GM23248 (cell line): Measurements from ENCODE around the gene FBXO15. TPM values are rescaled to one million over a fixed set of nuclear protein-coding genes. Genes with fewer than 3 reads are reported as not detected.

Experiments used
- DNase-seq: peaks from one replicate; pipeline ENCODE4 v3.0.0-alpha.2; 2015
- H2AFZ ChIP-seq: fragments of 200-600 bp; sonication (generic); 2 replicates; pipeline ENCODE4 v1.6.1; 2016; ENCODE audit warnings: antibody characterized with exemption
- H3F3A ChIP-seq: fragments of 200-600 bp; sonication (generic); 2 replicates; pipeline ENCODE4 v1.6.1; 2016; ENCODE audit warnings: mild to moderate bottlenecking, antibody characterized with exemption, mixed run types; ENCODE audit not compliant: insufficient read depth
- H3K27ac ChIP-seq: fragments of 200-600 bp; sonication (generic); 2 replicates; pipeline ENCODE4 v1.5.1; 2016; ENCODE audit warnings: mild to moderate bottlenecking
- H3K27me3 ChIP-seq: fragments of 200-600 bp; sonication (generic); replicated peaks from 2 replicates; pipeline ENCODE4 v1.6.1; 2016; ENCODE audit warnings: mild to moderate bottlenecking; ENCODE audit not compliant: insufficient read depth
- H3K36me3 ChIP-seq: fragments of 200-600 bp; sonication (generic); 2 replicates; pipeline ENCODE4 v1.6.1; 2016; ENCODE audit warnings: low read depth, mild to moderate bottlenecking
- H3K4me1 ChIP-seq: fragments of 200-600 bp; sonication (generic); 2 replicates; pipeline ENCODE4 v1.6.1; 2016; ENCODE audit warnings: mild to moderate bottlenecking; ENCODE audit not compliant: insufficient read depth
- H3K4me2 ChIP-seq: fragments of 200-600 bp; sonication (generic); one replicate; pipeline ENCODE4 v1.6.1; 2016; ENCODE audit warnings: mild to moderate bottlenecking; ENCODE audit not compliant: unreplicated experiment
- H3K4me3 ChIP-seq: fragments of 200-600 bp; sonication (generic); 2 replicates; pipeline ENCODE4 v1.5.1; 2016; ENCODE audit warnings: mild to moderate bottlenecking
- H3K79me2 ChIP-seq: fragments of 200-600 bp; sonication (generic); 2 replicates; pipeline ENCODE4 v1.6.1; 2016; ENCODE audit warnings: mild to moderate bottlenecking; ENCODE audit not compliant: insufficient read depth
- H3K9ac ChIP-seq: fragments of 200-600 bp; sonication (generic); 2 replicates; pipeline ENCODE4 v1.6.1; 2016; ENCODE audit warnings: mild to moderate bottlenecking
- H3K9me2 ChIP-seq: fragments of 200-600 bp; sonication (generic); 2 replicates; pipeline ENCODE4 v1.6.1; 2016; ENCODE audit warnings: mixed run types, mild to moderate bottlenecking, moderate library complexity; ENCODE audit not compliant: insufficient read depth
- H3K9me3 ChIP-seq: fragments of 200-600 bp; sonication (generic); one replicate; pipeline ENCODE4 v1.6.1; 2017; ENCODE audit warnings: low read depth
- H4K20me1 ChIP-seq: fragments of 200-600 bp; sonication (generic); 2 replicates; pipeline ENCODE4 v1.6.0; 2016; ENCODE audit not compliant: insufficient read depth
- EZH2 ChIP-seq: fragments of 200-600 bp; sonication (generic); IDR thresholded peaks from 2 replicates; pipeline ENCODE4 v1.6.1; 2018; ENCODE audit warnings: antibody characterized with exemption, mild to moderate bottlenecking; ENCODE audit not compliant: insufficient read depth, poor library complexity, severe bottlenecking
- EZH2phosphoT487 ChIP-seq: fragments of 200-600 bp; sonication (generic); IDR thresholded peaks from 2 replicates; pipeline ENCODE4 v1.6.1; 2018; ENCODE audit warnings: antibody characterized with exemption, moderate library complexity, mild to moderate bottlenecking, low read depth; ENCODE audit not compliant: insufficient read depth
- WGBS, 2 experiments: methylation state at CpG; one replicate each; pipeline ENCODE4 v1.1.6; 2015 to 2017; ENCODE audit warnings: low lambda C conversion rate in 2 of 2, low coverage in 1 of 2; ENCODE audit errors: missing lambda C conversion rate in 2 of 2; 5-methylcytosine and 5-hydroxymethylcytosine counted together
- in situ Hi-C: fragments of 300-500 bp; cut with MboI; formaldehyde crosslinking; loops from 2 replicates; pipeline ENCODE4 v1.15.0; 2020
- polyA plus RNA-seq: library from polyadenylated mRNA; unstranded; fragments of >200 nt; fragmentation: Nextera tagmentation; extraction: Ambion mirVana; gene quantifications from 2 replicates; pipeline ENCODE4 v1.2.1, GENCODE V29; 2016
- total RNA-seq: library from RNA; depleted of rRNA; stranded (reverse); fragments of >200 nt; shearing (Covaris generic); gene quantifications from 2 replicates; pipeline ENCODE4 v1.2.3, GENCODE V29; 2014

FBXO15 gene
- total and polyA plus RNA-seq, 2 experiments from 2014 or later, result 0.22 to 1.1 TPM

- DNase-seq, result no peak
- no peak for TF ChIP-seq EZH2
- no peak for TF ChIP-seq EZH2phosphoT487
- H4K20me1 ChIP-seq, result no peaks in the 10 kb centered on the region
These were observed 78.2 kb downstream of the FBXO15 start for GRCh38 chr18:74069178-74070050.

GRCh38 chr18:74068296-74068695 lies 79.3 kb downstream of the FBXO15 start:
- H3K4me3 ChIP-seq, result no peak overlapping the region
- no peaks in the 10 kb centered on the region for H3F3A ChIP-seq
- H4K20me1 ChIP-seq, result no peaks in the 10 kb centered on the region
- H3K9me3 ChIP-seq, result no peaks in the 10 kb centered on the region
- no peak overlapping the region for H2AFZ ChIP-seq
- H3K4me2 ChIP-seq, result no peak overlapping the region
- H3K27me3 ChIP-seq, result no peaks in the 10 kb centered on the region; the same call in none of the 2 replicates
- no peak for DNase-seq
- TF ChIP-seq EZH2 (no peak), EZH2phosphoT487 (no peak)
- H3K4me1 ChIP-seq, result no peaks in the 10 kb centered on the region
- no peaks in the 10 kb centered on the region for H3K9me2 ChIP-seq
- no peak overlapping the region for H3K27ac ChIP-seq
- WGBS, 2 experiments, result 53 to 55% methylated on average over 3 of the region's 3 CpGs
- H3K9ac ChIP-seq, result no peak overlapping the region
- H3K79me2 ChIP-seq, result no peaks in the 10 kb centered on the region
- H3K36me3 ChIP-seq, result no peaks in the 10 kb centered on the region
- in situ Hi-C loops, result no loop called here

More at GRCh38 chr18:74069178-74070050, 78.2 kb downstream of the FBXO15 start:
- in situ Hi-C loops, result no loop called here
- H3K4me3 ChIP-seq, result no peak overlapping the region
- no peak overlapping the region for H3K9ac ChIP-seq
- no peaks in the 10 kb centered on the region for H3K36me3 ChIP-seq
- no peaks in the 10 kb centered on the region for H3K9me2 ChIP-seq
- no peak overlapping the region for H2AFZ ChIP-seq
- H3F3A ChIP-seq, result no peaks in the 10 kb centered on the region
- no peaks in the 10 kb centered on the region for H3K79me2 ChIP-seq
- H3K4me2 ChIP-seq, result no peak overlapping the region
- 44 to 51% methylated on average over 13 of the region's 13 CpGs for WGBS, 2 experiments
- H3K4me1 ChIP-seq, result no peaks in the 10 kb centered on the region
- H3K27ac ChIP-seq, result no peak overlapping the region
- H3K9me3 ChIP-seq, result no peaks in the 10 kb centered on the region
- H3K27me3 ChIP-seq, result no peaks in the 10 kb centered on the region; the same call in none of the 2 replicates

GRCh38 chr18:74066018-74066417 lies 81.6 kb downstream of the FBXO15 start:
- H4K20me1 ChIP-seq, result no peaks in the 10 kb centered on the region
- H3K36me3 ChIP-seq, result no peaks in the 10 kb centered on the region
- H3K4me1 ChIP-seq, result no peaks in the 10 kb centered on the region
- H3K27me3 ChIP-seq, result peaks cover 9% of the 10 kb centered on the region
- WGBS, 2 experiments, result 59% methylated on average over 7 of the region's 7 CpGs
- H3K9ac ChIP-seq, result no peak overlapping the region
- H2AFZ ChIP-seq, result no peak overlapping the region
- no peak overlapping the region for H3K27ac ChIP-seq
- no peak overlapping the region for H3K4me3 ChIP-seq
- H3K9me3 ChIP-seq, result no peaks in the 10 kb centered on the region
- TF ChIP-seq EZH2, result no peak
- no peak for TF ChIP-seq EZH2phosphoT487
- H3K79me2 ChIP-seq, result no peaks in the 10 kb centered on the region
- no peaks in the 10 kb centered on the region for H3F3A ChIP-seq
- DNase-seq, result no peak
- no peaks in the 10 kb centered on the region for H3K9me2 ChIP-seq
- H3K4me2 ChIP-seq, result no peak overlapping the region
- in situ Hi-C loops, result no loop called here

- peaks cover 9% of the 10 kb centered on the region for H3K27me3 ChIP-seq
- H3K9ac ChIP-seq, result no peak overlapping the region
- no peaks in the 10 kb centered on the region for H3K9me2 ChIP-seq
- no peaks in the 10 kb centered on the region for H3K36me3 ChIP-seq
- no peak overlapping the region for H3K4me2 ChIP-seq
- no peak for TF ChIP-seq EZH2phosphoT487
- TF ChIP-seq EZH2, result no peak
- in situ Hi-C loops, result no loop called here
- H2AFZ ChIP-seq, result no peak overlapping the region
- 57 to 66% methylated on average over 3 of the region's 3 CpGs for WGBS, 2 experiments
- no peak overlapping the region for H3K4me3 ChIP-seq
- no peaks in the 10 kb centered on the region for H3K9me3 ChIP-seq
- no peaks in the 10 kb centered on the region for H3K4me1 ChIP-seq
- no peak for DNase-seq
- no peaks in the 10 kb centered on the region for H3F3A ChIP-seq
- no peaks in the 10 kb centered on the region for H4K20me1 ChIP-seq
- no peaks in the 10 kb centered on the region for H3K79me2 ChIP-seq
- H3K27ac ChIP-seq, result no peak overlapping the region
These were observed 82.3 kb downstream of the FBXO15 start for GRCh38 chr18:74065366-74065765.
